CD4-positive, alpha-beta memory T cell (primary cell): ENCODE data around the gene MRPL1. TPM values are rescaled to one million over a fixed set of nuclear protein-coding genes. Genes with fewer than 3 reads are reported as not detected.

Experiments used
- CTCF ChIA-PET: fragments of 350-600 bp; sonication (Branson Sonifier 250); formaldehyde crosslinking; loops from one replicate; lab custom pipeline; 2021; ENCODE audit warnings: inconsistent platforms; ENCODE audit not compliant: partially characterized antibody; lab: Charles Lee
- POLR2A ChIA-PET: fragments of 350-600 bp; sonication (Branson Sonifier 250); formaldehyde crosslinking; loops from one replicate; lab custom pipeline; 2021; ENCODE audit not compliant: partially characterized antibody; lab: Charles Lee
- DNase-seq, 5 donors: peaks; one replicate each; pipeline versions ENCODE4 v3.0.0 to v3.0.0-alpha.2; 2020 to 2022; ENCODE audit warnings: mixed read lengths in 1 of 5
- H3K27ac ChIP-seq: one replicate; pipeline ENCODE4 v1.7.0; 2013; ENCODE audit warnings: low read depth, low read length
- H3K27me3 ChIP-seq: 2 replicates; pipeline ENCODE4 v1.7.0; 2013; ENCODE audit warnings: mild to moderate bottlenecking, low read length, moderate library complexity; ENCODE audit not compliant: insufficient read depth
- H3K36me3 ChIP-seq: 2 replicates; pipeline ENCODE4 v1.7.0; 2013; ENCODE audit warnings: mild to moderate bottlenecking, low read length, moderate library complexity; ENCODE audit not compliant: insufficient read depth
- H3K4me1 ChIP-seq: 2 replicates; pipeline ENCODE4 v1.7.0; 2013; ENCODE audit warnings: mild to moderate bottlenecking, low read length, moderate library complexity; ENCODE audit not compliant: insufficient read depth
- H3K4me3 ChIP-seq, 2 donors: one replicate each; pipeline ENCODE4 v1.7.0; 2013; ENCODE audit warnings: low read length in 2 of 2, mild to moderate bottlenecking in 1 of 2
- H3K9me3 ChIP-seq, 2 donors: one replicate each; pipeline ENCODE4 v1.7.0; 2013; ENCODE audit warnings: low read length in 2 of 2, control low read depth in 1 of 2; ENCODE audit not compliant: control insufficient read depth in 1 of 2
- H3K27ac Mint-ChIP-seq, 7 donors: one replicate each; pipeline ENCODE4 v1.8.0; 2020 to 2021; ENCODE audit warnings: mixed read lengths in 7 of 7, mild to moderate bottlenecking in 6 of 7, inconsistent platforms in 3 of 7, moderate library complexity in 3 of 7
- H3K27me3 Mint-ChIP-seq, 2 donors: one replicate each; pipeline ENCODE4 v1.8.0; 2020 to 2021; ENCODE audit warnings: mixed read lengths in 2 of 2
- H3K36me3 Mint-ChIP-seq, 2 donors: one replicate each; pipeline ENCODE4 v1.8.0; 2020 to 2021; ENCODE audit warnings: mixed read lengths in 2 of 2, inconsistent platforms in 1 of 2, mild to moderate bottlenecking in 1 of 2
- H3K4me1 Mint-ChIP-seq, 4 donors: one replicate each; pipeline ENCODE4 v1.8.0; 2020 to 2021; ENCODE audit warnings: mixed read lengths in 4 of 4, mild to moderate bottlenecking in 1 of 4
- H3K4me3 Mint-ChIP-seq, 8 donors: one replicate each; pipeline ENCODE4 v1.8.0; 2020 to 2021; ENCODE audit warnings: mixed read lengths in 8 of 8, mild to moderate bottlenecking in 7 of 8, moderate library complexity in 6 of 8, inconsistent platforms in 3 of 8
- H3K9me3 Mint-ChIP-seq, 8 donors: one replicate each; pipeline ENCODE4 v1.8.0; 2020 to 2021; ENCODE audit warnings: mixed read lengths in 8 of 8, mild to moderate bottlenecking in 5 of 8, inconsistent platforms in 3 of 8, moderate library complexity in 1 of 8
- intact Hi-C: fragments of 100-400 bp; cut with micrococcal nuclease; formaldehyde crosslinking; loops from one replicate; pipeline ENCODE4 v1.15.1; 2023
- polyA plus RNA-seq, 2 donors: library from polyadenylated mRNA; unstranded; fragments of 300-500 nt; fragmentation: Illumina TruSeq; gene quantifications; one replicate each; pipeline ENCODE4 v1.2.3, GENCODE V29; 2021
- total RNA-seq, 2 experiments: library from RNA; stranded (reverse); gene quantifications; one replicate each; pipeline ENCODE4 v1.2.3, GENCODE V29; 2021

Gene MRPL1
- 10 to 100 TPM; 18.6 to 23.3 TPM for total RNA-seq
- polyA plus RNA-seq: 10 to 100 TPM; 26.7 to 46.4 TPM

- CTCF ChIA-PET: interaction anchor here (0.9 to 2.7 kb wide), 13 partner anchors 9 to 243 kb away, joined by 3 to 43 read pairs (median 4); partner anchors contain the start of gene CNOT6L
- H3K9me3 ChIP-seq: no peaks in the 10 kb centered on the region
- peaks cover 0 to 8% (median 1%) of the 10 kb centered on the region in 8 donors for H3K9me3 Mint-ChIP-seq
These were observed at the start of gene MRPL1 for GRCh38 chr4:77862478-77863216. Gene MRPL1 (plus strand): TSS chr4:77862830. CDS start chr4:77862849, 19 bp downstream.

GRCh38 chr4:77815636-77816035, 47.0 kb upstream of the MRPL1 start:
- peaks cover 69% of the 10 kb centered on the region for H3K4me1 ChIP-seq
- Mint-ChIP-seq H3K4me3 (peak overlapping the region; percentile 34 to 82 (median 67)), H3K36me3 (peaks cover 18 to 52% of the 10 kb centered on the region in 2 donors), H3K27ac (peak overlapping the region in 6 of 7 donors; percentile 37 to 65 (median 40)), H3K9me3 (peaks cover 0 to 8% (median 0%) of the 10 kb centered on the region in 8 donors), H3K4me1 (peaks cover 50 to 83% (median 62%) of the 10 kb centered on the region in 4 donors), H3K27me3 (peaks cover 0 to 4% of the 10 kb centered on the region in 2 donors)
- peak in 1 of 5 donors; percentile 7 for DNase-seq
- intact Hi-C loops: loop anchor here (1.0 to 5.0 kb wide), 3 partner anchors 13 to 78 kb away; no protein-coding TSS in a partner anchor
- H3K4me3 ChIP-seq: no peak overlapping the region
- H3K36me3 ChIP-seq: no peaks in the 10 kb centered on the region
- ChIA-PET POLR2A (interaction anchor here (10.2 kb wide), 1 partner anchor 44 kb away, joined by 908 read pairs; the partner anchor contains the start of gene MRPL1), CTCF (no interaction called here)
- peak overlapping the region; percentile 27 for H3K27ac ChIP-seq
- H3K27me3 ChIP-seq: no peaks in the 10 kb centered on the region
- no peaks in the 10 kb centered on the region for H3K9me3 ChIP-seq

More at GRCh38 chr4:77862478-77863216, at the start of gene MRPL1:
- H3K27me3 ChIP-seq: no peaks in the 10 kb centered on the region
- POLR2A ChIA-PET: interaction anchor here (0.7 to 11.1 kb wide), 40 partner anchors 9 to 1922 kb away, joined by 3 to 908 read pairs (median 5); partner anchors contain the start of genes CCNI, CNOT6L, NAAA and NUP54
- H3K4me3 ChIP-seq: peak within 1 kb of the TSS; percentile 74 to 99
- peaks cover 56% of the 10 kb centered on the region for H3K4me1 ChIP-seq
- Mint-ChIP-seq H3K4me3 (peak within 1 kb of the TSS; percentile 92 to 98 (median 95)), H3K36me3 (peaks cover 7 to 33% of the 10 kb centered on the region in 2 donors), H3K27me3 (peaks cover 0 to 7% of the 10 kb centered on the region in 2 donors), H3K27ac (peak within 1 kb of the TSS; percentile 96 to 100 (median 99)), H3K4me1 (peaks cover 32 to 70% (median 50%) of the 10 kb centered on the region in 4 donors)
- H3K27ac ChIP-seq: peak within 1 kb of the TSS; percentile 99
- DNase-seq: peak; percentile 90 to 95 (median 93)
- intact Hi-C loops: loop anchor here (1.0 to 10.0 kb wide), 8 partner anchors 8 to 1715 kb away; partner anchors contain the start of genes BMP2K, CCNG2 and NUP54
- no peaks in the 10 kb centered on the region for H3K36me3 ChIP-seq

DNA sequence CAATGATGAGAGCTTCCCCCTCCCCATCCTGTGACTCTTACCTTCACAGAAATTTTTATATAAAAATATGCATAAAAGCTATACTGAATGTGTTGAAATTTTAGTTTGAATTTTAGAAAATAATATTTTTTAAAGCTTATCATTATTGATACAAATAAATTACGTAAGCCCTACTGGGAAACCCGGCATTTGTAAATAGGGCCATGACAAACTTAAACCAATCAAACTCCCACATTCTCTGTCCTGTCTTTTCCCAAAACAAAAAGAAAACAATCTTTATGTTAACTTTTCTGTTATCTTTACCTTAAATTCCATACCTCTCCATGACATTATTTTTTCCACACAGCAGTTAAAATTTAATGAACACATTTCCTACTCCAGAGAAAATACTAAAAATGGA, 46.1 kb upstream of the MRPL1 start:
- H3K36me3 Mint-ChIP-seq: peaks cover 9 to 48% of the 10 kb centered on the region in 2 donors
- Histone ChIP-seq H3K27me3 (no peaks in the 10 kb centered on the region), H3K4me1 (peaks cover 68% of the 10 kb centered on the region), H3K36me3 (no peaks in the 10 kb centered on the region), H3K27ac (no peak overlapping the region), H3K9me3 (no peaks in the 10 kb centered on the region), H3K4me3 (no peak overlapping the region)
- H3K9me3 Mint-ChIP-seq: peaks cover 0 to 12% (median 0%) of the 10 kb centered on the region in 8 donors
- peak overlapping the region in 4 of 7 donors; percentile 11 to 96 (median 50) for H3K27ac Mint-ChIP-seq
- intact Hi-C loops: loop anchor here (5.0 kb wide), 2 partner anchors 34 to 79 kb away; no protein-coding TSS in a partner anchor
- POLR2A ChIA-PET: interaction anchor here (0.6 to 10.2 kb wide), 5 partner anchors 17 to 743 kb away, joined by 4 to 908 read pairs (median 83); partner anchors contain the start of gene MRPL1
- H3K4me1 Mint-ChIP-seq: peaks cover 48 to 83% (median 60%) of the 10 kb centered on the region in 4 donors
- peak overlapping the region; percentile 57 to 82 (median 70) for H3K4me3 Mint-ChIP-seq
- CTCF ChIA-PET: interaction anchor here (1.4 to 3.3 kb wide), 3 partner anchors 10 to 45 kb away, joined by 9 to 39 read pairs (median 18); partner anchors contain the start of gene MRPL1
- no peak for DNase-seq
- H3K27me3 Mint-ChIP-seq: peaks cover 0 to 4% of the 10 kb centered on the region in 2 donors

- Mint-ChIP-seq H3K4me3 (peak overlapping the region; percentile 96 to 100 (median 99)), H3K27me3 (peaks cover 0 to 4% of the 10 kb centered on the region in 2 donors), H3K9me3 (peaks cover 0 to 12% (median 0%) of the 10 kb centered on the region in 8 donors), H3K4me1 (peaks cover 47 to 85% (median 60%) of the 10 kb centered on the region in 4 donors), H3K36me3 (peaks cover 4 to 45% of the 10 kb centered on the region in 2 donors), H3K27ac (peak overlapping the region; percentile 96 to 99 (median 98))
- peaks cover 68% of the 10 kb centered on the region for H3K4me1 ChIP-seq
- intact Hi-C loops: loop anchor here (1.0 to 5.0 kb wide), 3 partner anchors 7 to 80 kb away; no protein-coding TSS in a partner anchor
- ChIA-PET POLR2A (interaction anchor here (0.8 to 10.2 kb wide), 16 partner anchors 9 to 1877 kb away, joined by 3 to 908 read pairs (median 4); partner anchors contain the start of genes MRPL1 and NAAA), CTCF (interaction anchor here (0.7 to 3.3 kb wide), 18 partner anchors 8 to 111 kb away, joined by 3 to 39 read pairs (median 4); partner anchors contain the start of gene MRPL1)
- no peaks in the 10 kb centered on the region for H3K27me3 ChIP-seq
- peak overlapping the region; percentile 66 to 81 for H3K4me3 ChIP-seq
- H3K27ac ChIP-seq: peak overlapping the region; percentile 98
- no peaks in the 10 kb centered on the region for H3K9me3 ChIP-seq
- H3K36me3 ChIP-seq: no peaks in the 10 kb centered on the region
- peak in 2 of 5 donors; percentile 6 to 30 for DNase-seq
These were observed 45.1 kb upstream of the MRPL1 start for GRCh38 chr4:77817304-77818072.

GRCh38 chr4:77818073-77818601, 44.5 kb upstream of the MRPL1 start:
- peak overlapping the region; percentile 66 to 81 for H3K4me3 ChIP-seq
- no peaks in the 10 kb centered on the region for H3K9me3 ChIP-seq
- H3K27ac Mint-ChIP-seq: peak overlapping the region; percentile 96 to 99 (median 98)
- peak overlapping the region; percentile 98 for H3K27ac ChIP-seq
- peaks cover 69% of the 10 kb centered on the region for H3K4me1 ChIP-seq
- no peaks in the 10 kb centered on the region for H3K36me3 ChIP-seq
- H3K4me1 Mint-ChIP-seq: peaks cover 46 to 80% (median 58%) of the 10 kb centered on the region in 4 donors
- H3K36me3 Mint-ChIP-seq: peaks cover 4 to 41% of the 10 kb centered on the region in 2 donors
- no peaks in the 10 kb centered on the region for H3K27me3 ChIP-seq
- peak overlapping the region; percentile 96 to 100 (median 99) for H3K4me3 Mint-ChIP-seq
- peaks cover 0 to 4% of the 10 kb centered on the region in 2 donors for H3K27me3 Mint-ChIP-seq
- ChIA-PET POLR2A (interaction anchor here (0.8 to 10.2 kb wide), 19 partner anchors 9 to 1878 kb away, joined by 3 to 908 read pairs (median 4); partner anchors contain the start of genes MRPL1 and NAAA), CTCF (interaction anchor here (0.7 to 3.3 kb wide), 18 partner anchors 9 to 110 kb away, joined by 3 to 39 read pairs (median 4); partner anchors contain the start of gene MRPL1)
- H3K9me3 Mint-ChIP-seq: peaks cover 0 to 12% (median 0%) of the 10 kb centered on the region in 8 donors
- intact Hi-C loops: loop anchor here (1.0 to 5.0 kb wide), 3 partner anchors 8 to 81 kb away; no protein-coding TSS in a partner anchor
- peak; percentile 42 to 66 (median 49) for DNase-seq
